Measurements from ENCODE around the gene SCAPER.
"Not testable (repeated sequence)": the region's sequence is repeated elsewhere in the genome, so short reads cannot be mapped to it uniquely, and the experiment has no call there.

The SCAPER gene

DNA sequence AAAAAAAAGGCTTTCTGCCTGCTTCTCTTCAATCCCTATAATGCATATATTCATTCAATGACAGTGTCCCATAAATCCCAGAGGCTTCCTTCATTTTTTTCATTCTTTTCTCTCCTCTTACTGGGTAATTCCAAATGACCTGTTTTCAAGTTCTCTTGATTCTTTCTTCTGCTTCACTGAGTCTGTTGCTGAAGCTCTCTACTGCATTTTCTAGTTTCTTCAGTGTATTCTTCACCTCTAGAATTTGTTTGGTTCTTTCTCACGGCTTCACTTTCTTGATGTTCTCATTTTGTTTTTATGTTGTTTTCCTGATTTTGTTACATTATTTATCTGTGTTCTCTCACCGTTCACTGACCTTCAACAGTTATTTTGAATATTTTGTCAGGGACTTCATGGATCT is 141.6 kb downstream of the SCAPER start:
- DNase-seq, result no peak

DNA sequence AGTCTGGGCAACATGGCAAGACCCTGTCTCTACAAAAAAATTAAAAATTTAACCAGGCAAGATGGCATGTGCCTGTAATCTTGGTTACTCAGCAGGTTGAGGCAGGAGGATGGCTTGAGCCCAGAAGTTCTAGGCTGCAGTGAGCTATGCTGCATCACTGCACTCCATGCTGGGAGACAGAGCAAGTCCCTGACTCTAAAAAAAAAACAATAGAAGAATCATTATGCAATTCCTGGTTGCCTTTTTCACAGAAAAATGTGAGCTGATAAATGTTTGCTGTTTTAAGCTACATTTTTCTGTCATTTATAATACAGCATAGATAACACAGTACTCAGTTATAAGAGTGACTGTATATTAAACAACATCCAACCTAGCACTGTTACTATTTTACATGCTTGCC is 148.8 kb downstream of the SCAPER start:
- no peak for DNase-seq

DNA sequence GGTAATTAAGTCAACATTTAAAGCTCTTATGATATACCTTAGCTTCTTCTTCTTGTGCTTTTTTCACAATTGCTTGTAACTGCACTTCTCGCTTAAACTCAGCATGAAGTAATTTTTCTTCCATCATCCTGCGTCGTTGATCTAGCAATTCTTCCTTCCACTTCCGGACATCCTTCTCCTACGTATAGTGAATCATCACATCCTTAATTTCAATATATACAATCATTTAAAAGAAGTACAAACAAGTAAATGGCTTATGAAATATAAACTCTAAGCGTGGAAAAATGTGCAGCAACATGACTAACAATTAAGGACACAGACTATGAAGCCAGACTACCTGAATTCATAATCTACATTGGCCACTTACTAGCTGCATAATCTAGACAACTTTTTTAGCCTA is 151.4 kb downstream of the SCAPER start:
- DNase-seq, result no peak

DNA sequence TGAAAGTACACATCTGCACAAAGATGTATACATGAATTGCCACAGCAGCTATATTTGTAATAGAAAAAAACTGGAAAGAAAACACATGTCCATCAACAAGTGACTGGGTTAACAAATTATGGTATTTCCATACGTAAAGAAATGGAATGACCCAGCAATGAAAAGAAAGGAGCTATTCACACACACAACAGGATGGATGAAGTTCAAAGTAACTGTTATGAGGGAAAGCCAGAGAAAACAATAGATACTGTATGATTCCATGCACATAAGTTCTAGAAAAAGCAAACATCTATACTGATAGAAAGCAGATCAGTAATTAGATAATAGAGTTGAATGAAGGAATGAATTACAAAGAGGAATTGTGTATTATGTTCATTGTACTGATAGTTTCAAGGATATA is 152.0 kb downstream of the SCAPER start:
- DNase-seq, result no peak

DNA sequence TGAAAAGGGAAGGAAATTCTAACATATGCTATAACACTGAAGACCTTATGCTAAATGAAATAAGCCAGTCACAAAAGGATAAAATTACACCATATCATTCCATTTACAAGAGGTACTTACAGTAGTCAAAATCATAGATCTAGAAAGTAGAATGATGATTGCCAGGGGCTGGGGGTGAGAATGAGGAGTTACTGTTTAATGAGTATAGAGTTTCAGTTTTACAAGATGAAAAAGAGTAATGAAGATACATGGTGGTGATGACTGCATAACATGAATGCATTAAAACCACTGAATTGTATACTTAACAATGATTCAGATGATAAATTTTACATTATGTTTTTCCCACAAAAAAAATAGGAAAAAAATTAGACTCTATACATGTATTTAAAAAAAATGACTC is 152.6 kb downstream of the SCAPER start:
- DNase-seq, result no peak

DNA sequence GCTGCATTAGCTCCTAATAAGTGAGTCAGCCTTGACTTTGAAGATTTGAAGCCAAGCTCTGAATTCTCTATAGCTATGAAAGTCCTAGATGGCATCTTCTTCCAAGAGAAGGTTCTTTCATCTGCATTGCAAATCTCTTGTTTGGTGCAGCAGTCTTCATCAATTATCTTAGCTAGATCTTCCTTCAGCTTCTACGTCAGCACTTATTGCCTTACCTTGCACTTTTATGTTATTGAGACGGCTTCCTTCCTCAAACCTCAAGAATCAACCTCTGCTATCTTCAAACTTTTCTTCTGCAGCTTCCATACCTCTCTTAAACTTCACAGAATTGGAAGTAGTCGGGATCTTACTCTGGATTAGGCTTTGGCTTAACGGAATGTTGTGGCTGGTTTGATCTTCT is 167.6 kb downstream of the SCAPER start:
- DNase-seq, result no peak

DNA sequence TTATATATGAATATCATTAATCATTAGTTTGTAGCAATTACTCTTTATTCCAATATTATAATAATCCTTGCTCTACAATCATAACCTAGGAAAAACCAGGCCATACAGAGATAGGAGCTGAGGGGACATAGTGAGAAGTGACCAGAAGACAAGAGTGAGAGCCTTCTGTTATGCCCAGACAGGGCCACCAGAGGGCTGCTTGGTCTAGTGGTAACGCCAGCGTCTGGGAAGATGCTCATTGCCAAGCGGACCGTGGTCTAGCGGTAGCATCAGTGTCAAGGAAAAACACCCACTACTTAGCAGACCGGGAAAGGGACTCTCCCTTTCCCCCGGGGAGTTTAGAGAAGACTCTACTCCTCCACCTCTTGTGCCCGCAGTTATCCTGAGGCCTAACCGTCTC is 172.8 kb downstream of the SCAPER start:
- not testable (repeated sequence) for DNase-seq

DNA sequence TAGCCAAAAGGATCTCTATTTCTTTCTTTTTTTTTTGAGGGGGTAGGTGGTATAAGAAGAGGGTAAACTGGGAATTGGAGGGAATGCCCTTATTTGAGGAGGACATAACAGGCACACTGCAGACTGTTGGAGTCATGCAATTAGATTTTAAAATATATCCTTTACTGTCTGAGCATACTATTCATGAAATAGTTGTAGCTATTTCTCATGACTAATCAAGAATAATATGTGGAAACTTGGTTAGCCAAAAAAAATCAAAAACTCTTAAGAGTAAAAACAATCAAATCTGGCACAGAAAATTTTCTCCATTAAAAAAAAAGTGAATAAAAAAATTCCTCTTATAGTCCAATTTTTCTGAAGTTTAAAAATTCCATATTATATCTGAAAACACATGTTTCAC is 174.9 kb downstream of the SCAPER start:
- no peak for DNase-seq

DNA sequence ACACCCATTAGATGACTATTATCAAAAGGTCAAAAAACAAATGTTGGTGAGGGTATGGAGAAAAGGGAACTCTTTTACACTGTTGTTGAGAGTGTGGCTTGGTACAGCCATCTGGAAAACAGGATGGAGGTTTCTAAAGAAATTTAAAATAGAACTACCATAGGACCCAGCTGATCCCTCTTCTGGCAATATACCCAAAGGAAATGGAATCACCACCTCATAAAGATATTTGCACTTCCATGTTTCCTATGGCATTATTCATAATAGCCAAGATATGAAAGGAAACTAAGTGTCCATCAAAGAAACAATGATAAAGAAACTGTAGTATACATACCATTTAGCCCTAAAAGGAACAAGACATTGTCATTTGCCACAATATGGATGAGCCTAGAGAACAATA is 186.3 kb downstream of the SCAPER start:
- DNase-seq, result no peak

DNA sequence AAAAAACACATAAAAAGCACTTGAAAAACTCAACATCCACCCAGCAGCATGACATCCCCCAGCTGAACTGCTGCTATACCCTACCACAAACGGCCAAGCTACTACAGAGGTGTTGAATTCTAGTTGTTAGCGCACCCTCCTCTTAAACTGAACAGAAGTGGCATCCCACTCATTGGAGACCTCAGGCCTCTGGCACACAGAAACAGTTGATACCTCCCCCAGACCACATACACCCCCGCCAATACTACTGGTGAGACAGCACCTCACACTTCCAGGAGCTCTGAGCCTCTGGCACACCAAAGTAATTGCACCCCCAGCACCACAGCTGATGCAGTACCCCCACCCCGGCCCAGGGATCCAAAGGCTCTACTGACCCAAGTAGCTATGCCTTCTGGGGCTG is 190.2 kb downstream of the SCAPER start:
- DNase-seq, result no peak

DNA sequence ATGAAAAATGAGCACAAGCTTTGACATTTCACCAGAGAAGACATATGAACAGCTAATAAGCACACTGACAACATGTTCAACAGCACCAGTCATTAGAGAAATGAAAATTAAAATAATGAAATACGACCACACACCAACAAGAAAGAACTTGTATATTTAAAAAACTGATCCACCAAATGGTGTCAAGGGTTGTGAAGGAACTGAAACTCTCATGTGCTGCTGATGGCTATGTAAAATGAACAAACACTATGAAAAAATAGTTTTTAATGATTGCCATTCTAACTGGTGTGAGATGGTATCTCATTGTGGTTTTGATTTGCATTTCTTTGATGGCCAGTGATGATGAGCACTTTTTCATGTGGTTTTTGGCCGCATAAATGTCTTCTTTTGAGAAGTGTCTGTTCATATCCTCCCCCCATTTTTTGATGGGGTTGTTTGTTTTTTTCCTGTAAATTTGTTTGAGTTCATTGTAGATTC is 193.8 kb downstream of the SCAPER start:
- DNase-seq, result no peak

DNA sequence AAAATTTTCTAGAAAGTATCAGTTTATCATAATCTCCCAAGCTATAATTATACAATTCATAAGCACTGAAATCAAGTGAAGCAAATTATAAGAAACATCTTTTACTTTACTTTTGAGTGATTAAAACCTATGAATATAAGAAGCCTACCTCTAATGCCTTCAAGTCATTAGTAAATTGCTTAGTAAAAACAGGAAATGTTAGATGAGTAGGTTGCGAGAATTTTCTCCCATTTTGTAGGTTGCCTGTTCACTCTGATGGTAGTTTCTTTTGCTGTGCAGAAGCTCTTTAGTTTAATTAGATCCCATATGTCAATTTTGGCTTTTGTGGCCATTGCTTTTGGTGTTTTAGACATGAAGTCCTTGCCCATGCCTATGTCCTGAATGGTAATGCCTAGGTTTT is 201.1 kb downstream of the SCAPER start:
- DNase-seq, result not testable (repeated sequence)

DNA sequence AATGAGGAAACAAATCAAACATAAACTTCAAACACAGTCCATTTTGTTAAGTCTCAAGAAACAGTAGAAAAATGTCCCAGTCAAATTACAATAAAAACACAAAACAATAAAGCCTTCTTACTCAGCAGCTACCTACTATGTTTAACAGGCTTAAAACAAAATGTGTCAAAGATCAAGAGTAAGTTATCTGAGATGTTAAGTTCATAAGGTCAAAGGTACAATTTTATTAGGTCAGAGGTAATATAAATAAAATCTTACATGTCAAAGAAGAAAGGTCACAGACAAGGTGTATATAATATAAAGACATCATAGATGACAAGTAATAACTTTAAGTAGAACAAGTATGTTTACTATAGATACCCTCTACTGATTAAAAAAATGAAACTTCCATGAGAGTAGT is 208.3 kb downstream of the SCAPER start:
- DNase-seq, result no peak

DNA sequence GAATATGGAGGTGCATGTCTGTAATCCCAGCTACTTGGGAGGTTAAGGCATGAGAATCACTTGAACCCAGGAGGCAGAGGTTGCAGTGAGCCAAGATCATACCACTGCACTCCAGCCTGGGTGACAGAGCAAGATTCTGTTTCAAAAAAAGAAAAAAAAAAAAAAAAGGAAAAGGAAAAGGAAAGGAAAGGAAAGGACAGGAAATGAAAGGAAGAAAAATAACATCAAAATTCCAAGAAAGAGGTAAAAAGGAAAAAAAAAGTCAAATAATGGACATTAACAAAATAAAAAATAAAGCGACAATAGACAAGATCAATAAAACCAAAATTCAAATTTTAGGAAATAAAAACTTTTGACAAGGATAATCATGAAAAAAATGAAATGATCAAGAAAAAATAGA is 212.6 kb downstream of the SCAPER start:
- DNase-seq, result not testable (repeated sequence)

DNA sequence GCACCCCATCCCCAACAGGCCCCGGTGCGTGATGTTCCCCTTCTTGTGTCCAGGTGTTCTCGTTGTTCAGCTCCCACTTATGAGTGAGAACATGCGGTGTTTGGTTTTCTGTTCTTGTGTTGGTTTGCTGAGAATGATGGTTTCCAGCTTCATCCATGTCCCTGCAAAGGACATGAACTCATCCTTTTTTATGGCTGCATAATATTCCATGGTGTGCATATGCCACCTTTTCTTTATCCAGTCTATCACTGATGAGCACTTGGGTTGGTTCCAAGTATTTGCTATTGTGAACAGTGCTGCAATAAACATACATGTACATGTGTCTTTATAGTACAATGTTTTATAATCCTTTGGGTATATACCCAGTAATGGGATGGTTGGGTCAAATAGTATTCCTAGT is 217.5 kb downstream of the SCAPER start:
- DNase-seq, result not testable (repeated sequence)

DNA sequence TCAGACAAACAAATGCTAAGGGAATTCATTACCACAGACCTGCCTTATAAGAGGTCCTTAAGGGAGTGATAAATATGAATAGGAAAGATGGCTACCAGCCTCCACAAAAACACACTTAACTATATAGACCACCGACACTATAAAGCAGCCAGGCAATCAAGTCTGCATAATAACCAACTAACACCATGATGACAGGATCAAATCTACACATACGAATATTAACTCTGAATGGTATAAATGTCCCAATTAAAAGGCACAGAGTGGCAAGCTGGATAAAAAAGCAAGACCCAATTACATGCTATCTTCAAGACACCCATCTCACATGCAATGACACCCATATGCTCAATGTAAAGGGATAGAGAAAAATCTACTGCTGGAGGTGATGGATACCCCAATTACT is 221.1 kb downstream of the SCAPER start:
- no peak for DNase-seq

DNA sequence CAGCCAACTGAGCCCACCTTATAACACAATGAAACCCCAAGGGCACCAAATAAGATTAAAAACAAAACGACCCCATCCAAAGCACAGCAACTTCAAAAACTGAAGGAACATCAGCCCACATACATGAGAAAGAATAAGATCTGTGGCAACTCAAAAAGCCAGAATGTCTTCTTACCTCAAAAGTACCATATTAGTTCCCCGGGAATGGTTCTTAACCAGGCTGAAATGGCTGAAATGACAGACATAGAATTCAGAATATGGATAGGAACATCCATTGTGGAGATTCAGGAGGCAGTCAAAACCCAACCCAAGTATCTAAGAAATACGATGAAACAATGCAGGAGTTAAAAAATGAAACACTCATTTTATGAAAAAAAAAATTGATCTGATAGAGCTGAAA is 222.3 kb downstream of the SCAPER start:
- DNase-seq, result no peak

DNA sequence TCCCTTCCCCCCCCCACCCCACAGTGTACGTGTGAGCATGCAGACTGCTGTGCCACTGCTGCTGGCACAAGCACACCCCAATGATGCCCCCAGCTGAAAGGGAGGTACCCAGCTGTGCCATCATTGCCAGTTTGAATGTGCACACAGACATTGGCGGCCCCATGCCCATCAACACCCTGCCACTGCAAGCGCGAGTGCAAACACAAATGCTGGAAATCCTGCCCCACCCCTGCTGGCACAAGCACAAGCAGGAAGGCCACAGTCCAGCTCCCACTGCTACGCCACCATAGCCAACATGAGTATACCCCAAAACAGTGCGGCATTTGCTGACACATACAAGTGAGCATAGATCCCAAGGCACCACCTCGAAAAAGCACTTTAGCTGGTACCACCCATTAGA is 222.9 kb downstream of the SCAPER start:
- DNase-seq, result no peak

DNA sequence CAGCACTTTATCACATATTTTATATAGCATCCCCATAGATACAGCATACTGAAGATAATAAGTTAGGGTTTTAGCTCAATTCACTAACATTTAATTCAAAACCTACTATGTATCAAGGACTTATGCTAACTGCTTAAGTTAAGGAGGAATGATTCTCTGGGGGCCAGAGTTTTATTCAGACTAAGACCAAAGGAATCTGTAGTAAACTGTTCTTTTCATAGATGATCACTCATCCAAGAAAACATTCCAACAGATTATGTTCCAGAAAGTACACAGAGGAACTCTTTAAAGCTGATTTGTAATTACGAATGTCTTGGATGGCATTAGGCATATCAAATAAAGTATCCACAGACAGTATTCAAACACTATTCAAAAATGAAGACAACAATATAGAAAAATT is 226.4 kb downstream of the SCAPER start:
- DNase-seq, result no peak

DNA sequence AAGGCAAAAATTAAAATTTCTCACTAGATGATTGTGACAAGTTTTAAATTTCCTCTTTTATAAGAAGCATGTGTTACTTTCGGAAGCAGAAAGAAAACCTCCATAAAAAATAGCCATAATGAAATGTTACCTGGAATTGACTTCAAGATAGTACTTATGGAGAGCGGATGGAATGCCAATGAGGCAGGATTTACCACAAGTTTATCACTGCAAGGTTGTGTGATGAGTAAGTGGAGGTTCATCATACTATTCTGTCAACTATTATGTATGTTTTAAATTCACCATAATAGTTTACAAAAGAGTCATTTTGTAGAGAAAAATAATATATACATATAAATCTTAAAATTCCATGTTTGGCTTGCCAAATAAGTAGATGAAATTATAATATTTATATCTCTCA is 230.3 kb downstream of the SCAPER start:
- DNase-seq, result no peak

DNA sequence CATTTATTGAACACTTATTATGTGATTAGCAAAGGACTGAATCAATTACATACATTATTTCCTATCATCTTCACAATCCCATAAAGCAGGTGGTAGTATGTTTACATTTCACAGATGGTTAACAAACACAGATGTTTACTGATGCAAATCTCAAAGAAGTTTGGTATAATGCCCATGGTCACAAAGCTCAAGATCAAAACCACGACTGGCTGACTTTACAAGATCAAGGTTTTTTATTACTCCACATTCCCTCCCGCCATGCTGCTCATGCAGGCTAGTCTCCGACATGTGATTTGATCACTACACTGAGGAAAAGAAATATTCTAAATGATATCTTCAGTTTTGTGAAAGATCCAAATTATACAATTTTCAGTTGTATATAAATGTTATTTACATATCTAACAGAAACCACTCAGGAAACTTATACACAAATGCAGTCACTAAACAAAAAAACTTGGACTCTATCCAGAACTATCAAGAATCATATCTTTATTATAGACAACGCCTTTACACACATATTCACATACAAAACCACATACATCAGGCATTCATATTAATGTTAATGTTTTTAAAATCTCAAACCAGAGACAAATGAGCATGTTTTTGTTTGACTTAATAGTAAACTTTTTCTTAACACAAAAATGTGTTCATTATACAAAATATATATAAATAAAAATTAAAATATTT is 235.5 kb downstream of the SCAPER start:
- no peak for DNase-seq

DNA sequence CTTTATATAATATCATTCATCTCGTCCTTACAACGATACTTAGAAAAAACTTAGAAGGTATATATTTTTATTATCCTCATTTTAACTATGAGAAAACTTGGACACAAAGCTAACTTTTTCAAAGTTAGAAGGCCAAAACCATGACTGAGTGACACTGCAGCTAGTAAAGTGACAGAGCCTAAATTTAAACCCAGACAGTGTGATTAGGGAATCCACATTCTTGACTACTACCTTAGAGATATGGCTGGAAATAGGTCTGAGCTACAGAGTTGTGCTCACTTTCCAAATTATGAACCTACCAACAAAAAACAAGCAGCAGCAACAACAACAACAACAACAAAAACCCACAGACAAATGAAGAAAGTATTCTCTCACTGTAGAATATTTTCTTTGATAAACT is 236.2 kb downstream of the SCAPER start:
- no peak for DNase-seq

DNA sequence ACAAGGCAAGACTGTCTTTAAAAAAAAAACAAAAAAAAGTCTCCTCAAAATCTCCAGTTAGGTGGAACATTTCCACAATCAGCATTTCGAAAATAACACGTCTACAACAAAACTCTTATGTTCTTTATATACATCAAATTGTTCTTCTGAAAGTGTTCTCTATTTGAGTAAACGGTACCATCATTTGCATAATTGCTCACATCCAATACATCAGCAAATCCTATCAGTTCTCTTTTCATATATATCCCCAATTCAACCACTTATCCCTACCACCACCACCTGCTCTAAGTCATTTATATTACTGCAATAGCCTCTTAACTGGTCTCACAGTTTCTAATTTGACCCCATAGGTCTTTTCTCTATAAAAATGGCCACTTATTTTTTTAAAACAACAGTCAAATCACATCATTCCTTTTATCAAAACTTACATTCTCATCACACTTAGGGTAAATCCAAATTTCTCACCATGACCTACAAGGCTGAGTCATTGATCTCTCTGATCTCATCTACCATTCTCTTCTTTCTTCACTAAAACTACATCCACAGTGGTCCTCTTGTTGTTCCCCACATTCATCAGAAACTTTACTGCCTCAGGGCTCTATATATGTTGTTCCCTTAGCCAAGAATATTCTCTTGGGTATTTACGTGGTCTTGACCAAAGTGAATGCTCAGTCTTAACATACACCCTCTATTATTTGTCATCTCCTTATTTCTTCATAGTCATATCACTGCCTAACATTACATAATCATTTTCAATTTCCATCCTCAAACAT is 237.0 kb downstream of the SCAPER start:
- no peak for DNase-seq

DNA sequence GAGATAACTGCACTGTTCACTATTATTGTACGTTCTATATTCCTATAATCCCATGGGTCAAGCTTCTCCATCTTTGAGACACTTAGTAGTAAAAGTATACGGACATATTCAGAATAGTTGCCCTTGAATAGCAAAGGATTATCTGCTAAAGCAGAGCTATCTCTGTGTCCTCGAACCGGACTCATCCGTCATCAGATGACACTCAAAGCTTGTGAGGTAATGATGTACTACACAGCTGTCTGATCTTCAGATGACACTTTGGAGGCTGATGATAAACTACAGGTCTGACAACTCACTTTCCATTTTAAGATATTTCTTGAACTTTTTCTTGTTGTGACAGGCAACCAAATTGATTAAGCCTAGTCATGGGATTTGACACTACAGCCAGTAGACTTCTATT is 240.2 kb downstream of the SCAPER start:
- DNase-seq, result no peak

DNA sequence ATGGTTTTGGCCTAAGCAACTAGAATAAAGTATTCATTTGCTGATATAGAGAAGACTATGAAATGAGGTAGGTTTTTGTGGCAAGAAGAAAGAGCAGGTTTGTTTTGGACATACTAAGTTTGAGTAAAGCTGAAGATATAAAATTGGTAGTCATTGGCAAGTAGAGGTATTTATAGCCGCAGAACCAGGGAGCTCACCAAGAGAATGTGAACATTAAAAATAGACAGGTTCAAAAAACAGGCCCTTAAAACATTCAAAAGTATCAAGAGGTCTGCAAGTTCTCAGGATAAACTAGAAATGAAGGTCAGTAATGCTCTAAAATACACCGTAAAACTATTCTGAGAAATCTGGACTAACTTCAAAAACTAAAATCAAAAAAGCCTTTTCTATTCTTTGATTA is 240.7 kb downstream of the SCAPER start:
- no peak for DNase-seq
